Thoracic aorta (tissue), 2 donors: ENCODE data around the gene EMSY. TPM values are rescaled to one million over a fixed set of nuclear protein-coding genes. Genes with fewer than 3 reads are reported as not detected.

Experiments
- ATAC-seq: fragments of 150-250 bp; one replicate; pipeline ENCODE4 v1.8.0; 2017; ENCODE audit warnings: low read depth; ENCODE audit not compliant: insufficient number of reproducible peaks, low FRiP score
- DNase-seq: peaks from one replicate; pipeline ENCODE4 v3.0.0-alpha.2; 2020; ENCODE audit warnings: low spot score
- H3K27ac ChIP-seq, 2 donors: fragments of 200-600 bp; sonication (generic); 1 replicate in 1 of 2; 2 replicates in 1 of 2; pipeline ENCODE4 v1.5.1; 2016; ENCODE audit warnings: mild to moderate bottlenecking in 2 of 2, moderate library complexity in 2 of 2
- H3K27me3 ChIP-seq: fragments of 200-600 bp; sonication (generic); replicated peaks from 2 replicates; pipeline ENCODE4 v1.6.0; 2016; ENCODE audit warnings: mild to moderate bottlenecking; ENCODE audit not compliant: insufficient read depth
- H3K36me3 ChIP-seq: fragments of 200-600 bp; sonication (generic); one replicate; pipeline ENCODE4 v1.5.1; 2016
- H3K4me1 ChIP-seq, 2 donors: fragments of 200-600 bp; sonication (generic); 1 replicate in 1 of 2; 2 replicates in 1 of 2; pipeline versions ENCODE4 v1.5.1 to v1.6.0; 2016; ENCODE audit warnings: low read depth in 2 of 2, mild to moderate bottlenecking in 1 of 2; ENCODE audit not compliant: control insufficient read depth in 1 of 2
- H3K4me3 ChIP-seq: fragments of 200-600 bp; sonication (generic); 2 replicates; pipeline ENCODE4 v1.5.1; 2016; ENCODE audit warnings: mild to moderate bottlenecking
- H3K9me3 ChIP-seq: fragments of 200-600 bp; sonication (generic); 2 replicates; pipeline ENCODE4 v1.5.1; 2016
- CTCF ChIP-seq: fragments of 200-600 bp; sonication (generic); IDR thresholded peaks from one replicate; pipeline ENCODE4 v1.5.1; 2019; ENCODE audit warnings: antibody characterized with exemption
- total RNA-seq, 2 donors: library from RNA; depleted of rRNA; stranded (reverse); fragments of >200 nt; gene quantifications; one replicate each; pipeline versions ENCODE4 v1.1.0 to v1.2.3, GENCODE V29; 2016

The EMSY gene
- total RNA-seq, 2 donors from 2014 or later = 53.5 to 73.2 TPM

GRCh38 chr11:76524919-76525318 lies 80.1 kb downstream of the EMSY start:
- H3K36me3 ChIP-seq = peaks cover 4% of the 10 kb centered on the region

GRCh38 chr11:76526878-76527277 lies 82.1 kb downstream of the EMSY start:
- DNase-seq (no peak), ATAC-seq (no peak)
- Histone ChIP-seq H3K36me3 (peaks cover 4% of the 10 kb centered on the region), H3K27me3 (no peaks in the 10 kb centered on the region), H3K4me1 (peaks cover 5 to 12% of the 10 kb centered on the region in 2 donors), H3K27ac (no peak overlapping the region), H3K4me3 (no peak overlapping the region), H3K9me3 (no peaks in the 10 kb centered on the region)
- no peak for TF ChIP-seq CTCF

More at GRCh38 chr11:76524919-76525318, 80.1 kb downstream of the EMSY start:
- Histone ChIP-seq H3K27ac (no peak overlapping the region), H3K4me3 (no peak overlapping the region), H3K27me3 (no peaks in the 10 kb centered on the region), H3K4me1 (peaks cover 5 to 12% of the 10 kb centered on the region in 2 donors), H3K9me3 (no peaks in the 10 kb centered on the region)
- peak; percentile 15 for DNase-seq
- no peak for TF ChIP-seq CTCF
- no peak for ATAC-seq

GRCh38 chr11:76542436-76542835 lies 97.6 kb downstream of the EMSY start:
- no peak for DNase-seq
- Histone ChIP-seq H3K9me3 (no peaks in the 10 kb centered on the region), H3K4me1 (no peaks in the 10 kb centered on the region), H3K27me3 (no peaks in the 10 kb centered on the region), H3K4me3 (no peak overlapping the region), H3K27ac (no peak overlapping the region), H3K36me3 (peaks cover 27% of the 10 kb centered on the region)
- no peak for ATAC-seq
- no peak for TF ChIP-seq CTCF

GRCh38 chr11:76543006-76543703 lies 98.3 kb downstream of the EMSY start:
- Histone ChIP-seq H3K27me3 (no peaks in the 10 kb centered on the region), H3K9me3 (no peaks in the 10 kb centered on the region), H3K36me3 (peaks cover 27% of the 10 kb centered on the region), H3K4me3 (no peak overlapping the region), H3K4me1 (no peaks in the 10 kb centered on the region), H3K27ac (no peak overlapping the region)
- no peak for DNase-seq
- no peak for TF ChIP-seq CTCF
- no peak for ATAC-seq

- H3K36me3 ChIP-seq = peaks cover under 1% of the 10 kb centered on the region
- DNase-seq (no peak), ATAC-seq (no peak)
- no peak overlapping the region for H3K27ac ChIP-seq
- H3K4me1 ChIP-seq = peaks cover 0 to 8% of the 10 kb centered on the region in 2 donors
- no peak overlapping the region for H3K4me3 ChIP-seq
- no peaks in the 10 kb centered on the region for H3K9me3 ChIP-seq
- H3K27me3 ChIP-seq = no peaks in the 10 kb centered on the region
- TF ChIP-seq CTCF = no peak
Observed at GRCh38 chr11:76550781-76551180, 106.0 kb downstream of the EMSY start.
